AG09309 (cell line): ENCODE measurements around the gene CIAPIN1.

ENCODE experiments used
- DNase-seq: peaks from one replicate; pipeline ENCODE4 v3.0.0-alpha.2; 2010; ENCODE audit warnings: low read depth
- H3K4me3 ChIP-seq: 2 replicates; pipeline ENCODE4 v1.5.1; 2011; ENCODE audit warnings: mild to moderate bottlenecking, low read depth, low read length, moderate library complexity; ENCODE audit not compliant: control insufficient read depth
- CTCF ChIP-seq: IDR thresholded peaks from 2 replicates; pipeline ENCODE4 v1.5.1; 2011; ENCODE audit warnings: mild to moderate bottlenecking, low read depth, low read length, inconsistent platforms; ENCODE audit not compliant: insufficient read depth, control insufficient read depth; ENCODE audit errors: missing control alignments

CIAPIN1 gene

GRCh38 chr16:57413301-57413730, 33.9 kb downstream of the CIAPIN1 start:
- no peak overlapping the region for H3K4me3 ChIP-seq
- DNase-seq = no peak
- no peak for TF ChIP-seq CTCF

DNA sequence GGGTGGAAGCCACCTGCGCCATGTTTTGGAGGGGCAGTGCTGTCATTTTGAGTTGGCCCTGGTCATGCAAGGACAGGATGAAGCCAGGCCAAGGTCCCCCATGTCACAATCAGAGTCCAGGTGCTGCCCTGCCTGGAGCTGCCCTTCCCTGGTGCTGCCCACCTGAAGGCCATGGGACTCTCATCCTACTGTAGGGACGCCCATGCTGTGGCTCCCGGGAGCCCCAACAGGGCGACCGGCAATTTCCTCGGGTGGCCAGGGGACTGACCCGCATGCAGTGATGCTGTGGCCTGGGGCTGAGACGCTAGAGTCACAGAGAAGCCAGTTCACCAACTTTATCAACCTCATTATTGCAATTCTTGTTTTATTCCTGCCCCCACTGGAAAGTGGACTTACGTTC, 34.6 kb downstream of the CIAPIN1 start:
- H3K4me3 ChIP-seq = no peak overlapping the region
- DNase-seq = no peak
- TF ChIP-seq CTCF = no peak

- no peak overlapping the region for H3K4me3 ChIP-seq
- no peak for DNase-seq
- TF ChIP-seq CTCF = no peak
Measured at GRCh38 chr16:57411362-57411976, 35.7 kb downstream of the CIAPIN1 start.

- H3K4me3 ChIP-seq = no peak overlapping the region
- DNase-seq = no peak
- TF ChIP-seq CTCF = no peak
Measured at GRCh38 chr16:57409870-57410587, 37.2 kb downstream of the CIAPIN1 start.

- no peak overlapping the region for H3K4me3 ChIP-seq
- no peak for TF ChIP-seq CTCF
- no peak for DNase-seq
Measured at GRCh38 chr16:57409065-57409464, 38.1 kb downstream of the CIAPIN1 start.

DNA sequence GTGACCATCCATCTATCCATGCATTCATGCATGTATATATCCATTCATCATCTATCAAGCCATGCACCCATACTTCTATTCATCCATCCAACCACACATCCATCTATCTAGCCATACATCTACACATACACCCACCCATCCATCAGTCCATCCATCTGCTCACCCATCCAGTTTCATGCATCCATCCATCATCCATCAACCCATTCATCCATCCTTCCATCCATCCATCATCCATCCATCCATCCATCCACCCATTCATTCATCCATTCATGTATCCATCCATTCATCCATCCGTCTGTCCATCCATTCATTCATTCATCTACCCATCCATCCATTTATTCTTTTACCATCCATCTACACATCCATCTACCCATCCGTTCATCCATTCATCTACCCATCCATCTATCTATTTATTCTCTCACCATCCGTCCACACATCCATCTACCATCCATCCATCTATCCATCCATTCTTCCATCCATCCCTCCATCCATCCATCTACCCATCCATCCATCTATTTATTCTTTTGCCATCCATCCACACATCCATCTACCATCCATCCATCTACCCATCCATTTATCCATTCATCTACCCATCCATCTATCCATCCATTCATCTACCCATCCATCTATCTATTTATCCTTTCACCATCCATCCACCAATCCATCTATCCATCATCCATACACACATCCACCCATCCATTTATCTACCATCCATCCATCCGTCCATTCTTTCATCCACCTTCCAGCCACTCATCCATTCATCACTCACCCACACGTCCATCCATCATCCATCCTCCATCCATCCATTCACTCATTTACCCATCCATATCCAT, 39.4 kb downstream of the CIAPIN1 start:
- no peak for DNase-seq
- no peak for TF ChIP-seq CTCF
- no peak overlapping the region for H3K4me3 ChIP-seq
